SK-N-SH treated with all-trans-retinoic acid at 6 μM for 48 hours (cell line): ENCODE data around the gene TGM1.

Experiments used
- GLIS3 ChIP-seq: fragments of 250-450 bp; sonication (Bioruptor Pico); IDR thresholded peaks from 2 replicates; pipeline ENCODE4 v1.5.0; 2020; ENCODE audit warnings: mild to moderate bottlenecking, moderate library complexity
- OSR1 ChIP-seq: fragments of 250-450 bp; sonication (Bioruptor Pico); IDR thresholded peaks from 2 replicates; pipeline ENCODE4 v1.8.0; 2022; ENCODE audit warnings: moderate library complexity, mild to moderate bottlenecking, inconsistent platforms
- PATZ1 ChIP-seq: fragments of 250-450 bp; sonication (Bioruptor Pico); IDR thresholded peaks from 2 replicates; pipeline ENCODE4 v1.8.0; 2020; ENCODE audit warnings: mild to moderate bottlenecking, moderate library complexity, borderline replicate concordance
- PPARA ChIP-seq: fragments of 250-450 bp; sonication (Bioruptor Pico); IDR thresholded peaks from 2 replicates; pipeline ENCODE4 v1.5.0; 2020; ENCODE audit warnings: mild to moderate bottlenecking, borderline replicate concordance
- TOX ChIP-seq: fragments of 250-450 bp; sonication (Bioruptor Pico); IDR thresholded peaks from 2 replicates; pipeline ENCODE4 v1.8.0; 2021; ENCODE audit warnings: mild to moderate bottlenecking, moderate library complexity, borderline replicate concordance
- ZFP3 ChIP-seq: fragments of 250-450 bp; sonication (Bioruptor Pico); IDR thresholded peaks from 2 replicates; pipeline ENCODE4 v1.5.0; 2020; ENCODE audit warnings: mild to moderate bottlenecking, moderate library complexity
- ZFP30 ChIP-seq: fragments of 450-650 bp; formaldehyde crosslinking; IDR thresholded peaks from 2 replicates; pipeline ENCODE4 v1.5.0; 2022; ENCODE audit warnings: mild to moderate bottlenecking, moderate library complexity

- TF ChIP-seq PPARA (CRISPR knock-in tag): no peak
- no peak for TF ChIP-seq GLIS3 (CRISPR knock-in tag)
- no peak for TF ChIP-seq PATZ1
- TF ChIP-seq TOX (CRISPR knock-in tag): no peak
- TF ChIP-seq ZFP3 (CRISPR knock-in tag): no peak
- TF ChIP-seq OSR1 (CRISPR knock-in tag): no peak
- TF ChIP-seq ZFP30: no peak
Measured at GRCh38 chr14:24259282-24260025, 3.5 kb downstream of the TGM1 start.
